ENCODE results near the gene RUVBL1. TPM values are rescaled to one million over a fixed set of nuclear protein-coding genes. Genes with fewer than 3 reads are reported as not detected.

Gene RUVBL1
- total and polyA plus RNA-seq, 7 donors = 12.0 to 40.6 (median 17.1) TPM

DNA sequence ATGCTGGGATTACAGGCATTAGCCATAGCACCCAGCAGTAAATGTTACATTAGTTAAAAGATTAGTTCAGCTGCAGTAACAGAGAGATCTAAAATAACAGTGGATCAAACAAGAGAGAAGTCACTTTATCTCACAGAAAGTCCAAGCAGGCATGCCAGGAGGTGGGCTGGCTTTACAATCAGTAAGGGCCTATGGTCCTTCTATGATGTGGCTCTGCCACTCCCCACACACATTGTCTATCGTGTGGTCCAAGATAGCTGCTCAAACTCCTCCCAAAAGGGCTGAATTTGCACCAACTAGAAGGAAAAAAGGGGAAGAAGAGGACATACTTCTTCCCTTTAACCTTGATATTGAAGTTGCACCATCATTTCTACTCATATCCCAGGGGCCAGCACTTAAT, 4.6 kb upstream of the RUVBL1 start:
- Histone ChIP-seq H3K36me3 (no peaks in the 10 kb centered on the region), H3K27me3 (no peaks in the 10 kb centered on the region), H3K4me1 (peaks cover 0 to 5% (median 2%) of the 10 kb centered on the region in 4 donors), H3K9me3 (no peaks in the 10 kb centered on the region), H3K27ac (no peak overlapping the region), H3K4me3 (no peak overlapping the region)
- DNase-seq = no peak
- 55 to 63% methylated on average over 1 of the region's 1 CpG for WGBS, 2 donors
- intact Hi-C loops (cut with DNase I) = no loop called here
- TF ChIP-seq POLR2AphosphoS5 (IDR thresholded peaks at IDR 0.05) = no peak
- no peak for TF ChIP-seq POLR2A (IDR thresholded peaks at IDR 0.05)
- TF ChIP-seq, protein P1, sequence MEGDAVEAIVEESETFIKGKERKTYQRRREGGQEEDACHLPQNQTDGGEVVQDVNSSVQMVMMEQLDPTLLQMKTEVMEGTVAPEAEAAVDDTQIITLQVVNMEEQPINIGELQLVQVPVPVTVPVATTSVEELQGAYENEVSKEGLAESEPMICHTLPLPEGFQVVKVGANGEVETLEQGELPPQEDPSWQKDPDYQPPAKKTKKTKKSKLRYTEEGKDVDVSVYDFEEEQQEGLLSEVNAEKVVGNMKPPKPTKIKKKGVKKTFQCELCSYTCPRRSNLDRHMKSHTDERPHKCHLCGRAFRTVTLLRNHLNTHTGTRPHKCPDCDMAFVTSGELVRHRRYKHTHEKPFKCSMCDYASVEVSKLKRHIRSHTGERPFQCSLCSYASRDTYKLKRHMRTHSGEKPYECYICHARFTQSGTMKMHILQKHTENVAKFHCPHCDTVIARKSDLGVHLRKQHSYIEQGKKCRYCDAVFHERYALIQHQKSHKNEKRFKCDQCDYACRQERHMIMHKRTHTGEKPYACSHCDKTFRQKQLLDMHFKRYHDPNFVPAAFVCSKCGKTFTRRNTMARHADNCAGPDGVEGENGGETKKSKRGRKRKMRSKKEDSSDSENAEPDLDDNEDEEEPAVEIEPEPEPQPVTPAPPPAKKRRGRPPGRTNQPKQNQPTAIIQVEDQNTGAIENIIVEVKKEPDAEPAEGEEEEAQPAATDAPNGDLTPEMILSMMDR (IDR thresholded peaks at IDR 0.05) = no peak
- TF ChIP-seq EP300 (IDR thresholded peaks at IDR 0.05) = no peak

DNA sequence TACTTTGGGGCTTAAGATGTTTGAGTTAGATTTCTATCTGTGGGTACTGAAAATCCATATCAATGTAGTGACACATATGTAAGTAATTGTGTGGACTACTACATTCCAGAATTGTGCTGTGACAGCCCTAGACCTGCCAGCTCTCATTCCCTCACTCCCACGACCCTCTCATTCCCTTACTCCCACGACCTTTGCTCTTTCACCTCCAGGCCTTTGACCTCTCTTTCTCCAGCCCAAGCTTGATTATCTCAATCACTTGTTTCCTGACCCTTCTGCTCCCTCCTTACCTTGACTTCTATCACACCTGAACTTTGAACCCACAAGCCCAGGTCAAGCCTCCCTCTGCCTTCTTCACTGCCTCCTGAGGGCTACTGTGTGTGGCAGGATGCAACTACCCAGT, 3.6 kb upstream of the RUVBL1 start:
- H3K27ac ChIP-seq = no peak overlapping the region
- no peaks in the 10 kb centered on the region for H3K9me3 ChIP-seq
- peaks cover 0 to 15% (median 11%) of the 10 kb centered on the region in 4 donors for H3K4me1 ChIP-seq
- no peak for DNase-seq
- no peak for TF ChIP-seq POLR2A (IDR thresholded peaks at IDR 0.05)
- TF ChIP-seq POLR2AphosphoS5 (IDR thresholded peaks at IDR 0.05) = no peak
- TF ChIP-seq EP300 (IDR thresholded peaks at IDR 0.05) = no peak
- TF ChIP-seq, protein P1 (IDR thresholded peaks at IDR 0.05) = no peak
- no peaks in the 10 kb centered on the region for H3K36me3 ChIP-seq
- 37 to 64% methylated on average over 2 of the region's 2 CpGs for WGBS, 2 donors
- intact Hi-C loops (cut with DNase I) = no loop called here
- H3K4me3 ChIP-seq = no peak overlapping the region
- no peaks in the 10 kb centered on the region for H3K27me3 ChIP-seq

DNA sequence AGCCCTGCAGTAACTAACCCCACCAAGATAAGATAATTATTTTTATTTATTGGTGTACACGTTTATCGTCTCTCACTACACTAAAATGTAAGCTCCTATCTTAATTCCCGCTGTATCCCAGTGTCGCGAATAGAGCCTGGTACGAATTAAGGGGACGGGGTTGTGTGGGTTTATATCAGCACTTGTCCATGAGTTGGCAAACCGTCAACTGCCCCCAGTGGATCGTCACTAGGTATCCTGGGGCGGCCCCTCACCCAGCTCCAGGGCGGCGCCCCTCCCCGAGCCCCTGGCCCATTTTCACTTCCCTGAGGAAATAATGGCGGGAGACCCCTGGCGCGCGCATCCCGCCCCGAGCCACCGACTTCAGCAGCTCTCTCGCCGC, 465 bp downstream of the RUVBL1 start:
- peak; percentile 69 for DNase-seq
- Histone ChIP-seq H3K27me3 (no peaks in the 10 kb centered on the region), H3K4me1 (peaks cover 0 to 15% (median 11%) of the 10 kb centered on the region in 4 donors), H3K9me3 (no peaks in the 10 kb centered on the region), H3K4me3 (peak overlapping the region; percentile 62 to 95 (median 74)), H3K36me3 (peaks cover 0 to 8% (median 0%) of the 10 kb centered on the region in 4 donors), H3K27ac (peak overlapping the region; percentile 71 to 85 (median 76))
- 1 to 3% methylated on average over 22 of the region's 22 CpGs for WGBS, 2 donors
- TF ChIP-seq POLR2A (IDR thresholded peaks at IDR 0.05) (no peak), EP300 (IDR thresholded peaks at IDR 0.05) (no peak)
- intact Hi-C loops (cut with DNase I) = loop anchor here (2.0 to 5.0 kb wide), 2 partner anchors 30 to 46 kb away; partner anchors contain the start of gene EEFSEC

DNA sequence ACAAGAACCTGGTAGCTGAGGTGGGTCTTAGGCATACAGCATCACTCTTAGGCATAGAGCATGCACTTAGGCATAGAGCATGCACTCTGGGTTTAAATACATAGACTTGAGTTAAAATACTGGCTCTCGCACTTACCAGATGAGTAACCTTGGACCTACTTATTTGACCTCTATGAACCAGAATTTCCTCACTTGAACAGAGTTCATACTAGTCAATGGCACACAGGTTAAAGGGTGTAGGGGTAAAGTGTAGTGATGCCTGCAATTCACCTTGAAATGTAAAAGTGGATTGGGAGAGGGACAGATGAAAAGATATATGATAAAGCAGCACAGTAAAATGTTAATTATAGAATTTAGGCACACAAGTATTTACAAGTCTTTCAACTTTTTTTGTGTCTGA, 1.6 kb downstream of the RUVBL1 start:
- WGBS, 2 donors = 96 to 97% methylated on average over 1 of the region's 1 CpG
- no peaks in the 10 kb centered on the region for H3K27me3 ChIP-seq
- no peak overlapping the region for H3K4me3 ChIP-seq
- intact Hi-C loops (cut with DNase I) = loop anchor here (2.0 to 5.0 kb wide), 2 partner anchors 31 to 45 kb away; partner anchors contain the start of gene EEFSEC
- H3K4me1 ChIP-seq = peaks cover 0 to 15% (median 11%) of the 10 kb centered on the region in 4 donors
- DNase-seq = no peak
- H3K27ac ChIP-seq = no peak overlapping the region
- TF ChIP-seq, protein P1 (IDR thresholded peaks at IDR 0.05) = no peak
- H3K9me3 ChIP-seq = no peaks in the 10 kb centered on the region
- H3K36me3 ChIP-seq = peaks cover 0 to 16% (median 0%) of the 10 kb centered on the region in 4 donors

DNA sequence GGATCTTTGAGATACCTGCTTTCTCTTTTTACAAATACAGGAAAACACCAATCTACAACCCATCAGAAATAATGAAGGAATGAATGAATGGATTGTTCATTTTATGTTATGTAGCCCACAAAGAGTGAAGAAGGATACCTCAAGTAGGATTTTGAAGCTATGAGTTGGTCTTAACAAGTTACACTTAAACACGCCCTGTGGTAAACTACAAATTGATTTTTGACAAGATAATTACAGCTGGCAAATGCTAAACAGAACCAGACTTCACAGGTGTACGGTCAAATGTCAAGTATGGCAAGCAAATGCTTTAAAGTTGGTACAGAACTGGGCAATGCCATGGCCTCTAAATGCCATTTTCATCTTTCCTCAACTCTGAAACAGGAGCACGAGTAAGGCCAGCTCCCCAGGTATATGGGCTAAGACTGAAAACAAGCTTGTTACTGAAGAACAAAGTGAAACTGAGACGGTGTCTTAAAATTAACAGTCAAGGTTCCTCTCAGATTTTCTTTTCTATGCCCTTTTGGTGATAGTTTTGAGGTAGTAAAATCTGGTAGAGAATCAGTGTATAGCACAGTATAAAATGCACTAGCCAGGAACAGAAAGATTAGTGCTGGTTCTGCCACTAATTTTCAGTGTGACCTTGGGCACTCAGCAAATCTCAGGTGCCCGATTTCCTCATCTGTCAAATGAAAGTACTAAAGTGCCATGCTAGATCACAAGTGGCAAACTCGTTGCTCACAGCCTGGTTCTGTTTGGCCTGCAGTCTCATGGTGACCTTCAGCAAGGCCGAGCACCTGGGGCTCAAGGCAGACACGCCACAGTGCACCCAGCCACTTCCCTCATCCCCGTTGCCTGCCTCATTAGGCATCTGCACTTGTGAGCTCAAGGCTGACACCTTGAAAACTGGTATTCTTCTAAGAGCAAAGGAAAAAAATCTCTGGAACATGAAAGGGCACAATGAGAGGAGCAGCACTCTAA, 9.5 kb downstream of the RUVBL1 start:
- no peak for DNase-seq
- Histone ChIP-seq H3K9me3 (no peaks in the 10 kb centered on the region), H3K4me3 (no peak overlapping the region), H3K36me3 (peaks cover 0 to 57% (median 0%) of the 10 kb centered on the region in 4 donors), H3K4me1 (peaks cover 0 to 9% (median 8%) of the 10 kb centered on the region in 4 donors), H3K27me3 (no peaks in the 10 kb centered on the region), H3K27ac (no peak overlapping the region)
- intact Hi-C loops (cut with DNase I) = no loop called here
- TF ChIP-seq POLR2AphosphoS5 (IDR thresholded peaks at IDR 0.05) (no peak), POLR2A (IDR thresholded peaks at IDR 0.05) (no peak), EP300 (IDR thresholded peaks at IDR 0.05) (no peak)
- TF ChIP-seq, protein P1 (IDR thresholded peaks at IDR 0.05) = no peak
- 79 to 83% methylated on average over 9 of the region's 9 CpGs for WGBS, 2 donors

Data from sigmoid colon (tissue), 7 donors.